DND-41 (cell line): ENCODE results near the gene TUBA1C.

Experiments
- EZH2 ChIP-seq: IDR thresholded peaks from 3 replicates; pipeline ENCODE4 v1.6.1; 2012; ENCODE audit warnings: borderline replicate concordance, low read depth, mild to moderate bottlenecking, moderate library complexity, low read length, inconsistent platforms; ENCODE audit not compliant: severe bottlenecking
- TF ChIP-seq, protein P1 (sequence below): IDR thresholded peaks from 2 replicates; pipeline ENCODE4 v1.5.1; 2012; ENCODE audit warnings: borderline replicate concordance, low read length, moderate library complexity, mild to moderate bottlenecking; ENCODE audit not compliant: poor library complexity, severe bottlenecking; ENCODE audit errors: extremely low read depth

DNA sequence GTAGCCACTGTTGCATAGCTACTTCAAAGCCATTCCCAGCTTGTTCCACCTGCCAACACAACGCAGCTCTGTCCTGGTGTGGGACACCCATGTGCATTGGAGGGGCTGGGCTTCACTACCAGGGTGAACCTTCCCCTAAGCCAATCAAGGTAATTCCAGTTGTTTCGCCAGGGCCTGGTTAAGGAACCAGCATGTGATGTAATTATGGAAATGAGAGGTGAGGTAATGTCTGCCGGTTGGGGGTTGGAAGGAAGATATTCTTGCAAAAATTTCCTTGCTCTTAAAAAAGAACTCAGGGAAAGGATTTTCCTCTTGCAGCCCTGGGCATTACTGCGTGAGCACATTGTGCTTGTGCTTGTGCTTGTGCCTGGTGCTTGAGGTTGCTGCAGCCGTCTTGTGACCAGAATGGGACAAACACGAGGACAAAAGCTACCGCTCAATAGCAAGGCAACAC, 14.9 kb downstream of the TUBA1C start:
- TF ChIP-seq, protein P1, sequence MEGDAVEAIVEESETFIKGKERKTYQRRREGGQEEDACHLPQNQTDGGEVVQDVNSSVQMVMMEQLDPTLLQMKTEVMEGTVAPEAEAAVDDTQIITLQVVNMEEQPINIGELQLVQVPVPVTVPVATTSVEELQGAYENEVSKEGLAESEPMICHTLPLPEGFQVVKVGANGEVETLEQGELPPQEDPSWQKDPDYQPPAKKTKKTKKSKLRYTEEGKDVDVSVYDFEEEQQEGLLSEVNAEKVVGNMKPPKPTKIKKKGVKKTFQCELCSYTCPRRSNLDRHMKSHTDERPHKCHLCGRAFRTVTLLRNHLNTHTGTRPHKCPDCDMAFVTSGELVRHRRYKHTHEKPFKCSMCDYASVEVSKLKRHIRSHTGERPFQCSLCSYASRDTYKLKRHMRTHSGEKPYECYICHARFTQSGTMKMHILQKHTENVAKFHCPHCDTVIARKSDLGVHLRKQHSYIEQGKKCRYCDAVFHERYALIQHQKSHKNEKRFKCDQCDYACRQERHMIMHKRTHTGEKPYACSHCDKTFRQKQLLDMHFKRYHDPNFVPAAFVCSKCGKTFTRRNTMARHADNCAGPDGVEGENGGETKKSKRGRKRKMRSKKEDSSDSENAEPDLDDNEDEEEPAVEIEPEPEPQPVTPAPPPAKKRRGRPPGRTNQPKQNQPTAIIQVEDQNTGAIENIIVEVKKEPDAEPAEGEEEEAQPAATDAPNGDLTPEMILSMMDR: no peak
- no peak for TF ChIP-seq EZH2
